Parathyroid adenoma (tissue), 2 donors: ENCODE measurements around the gene USH1G.

Source experiments
- H2AFZ ChIP-seq: fragments of 300-600 bp; sonication (generic); one replicate; pipeline ENCODE4 v1.7.0; 2017; ENCODE audit warnings: antibody characterized with exemption, mild to moderate bottlenecking
- H3K27ac ChIP-seq: fragments of 300-600 bp; sonication (generic); one replicate; pipeline ENCODE4 v1.7.0; 2017
- H3K27me3 ChIP-seq: fragments of 300-600 bp; sonication (generic); one replicate; pipeline ENCODE4 v1.7.0; 2017; ENCODE audit warnings: low read length; ENCODE audit not compliant: control insufficient read depth, insufficient read depth
- H3K36me3 ChIP-seq: fragments of 300-600 bp; sonication (generic); one replicate; pipeline ENCODE4 v1.7.0; 2017; ENCODE audit warnings: low read length; ENCODE audit not compliant: control insufficient read depth, insufficient read depth
- H3K4me1 ChIP-seq: fragments of 300-600 bp; sonication (generic); one replicate; pipeline ENCODE4 v1.7.0; 2017; ENCODE audit warnings: control low read depth
- H3K4me2 ChIP-seq: fragments of 300-600 bp; sonication (generic); one replicate; pipeline ENCODE4 v1.7.0; 2017; ENCODE audit warnings: low read length
- H3K4me3 ChIP-seq: fragments of 300-600 bp; sonication (generic); one replicate; pipeline ENCODE4 v1.7.0; 2017; ENCODE audit warnings: low read depth, low read length
- H3K79me2 ChIP-seq: fragments of 300-600 bp; sonication (generic); one replicate; pipeline ENCODE4 v1.7.0; 2017; ENCODE audit warnings: control low read depth
- H3K9ac ChIP-seq: fragments of 300-600 bp; sonication (generic); one replicate; pipeline ENCODE4 v1.7.0; 2017; ENCODE audit warnings: mild to moderate bottlenecking
- H3K9me3 ChIP-seq: fragments of 300-600 bp; sonication (generic); one replicate; pipeline ENCODE4 v1.7.0; 2017; ENCODE audit warnings: low read length; ENCODE audit not compliant: control insufficient read depth
- CTCF ChIP-seq: fragments of 300-600 bp; sonication (generic); IDR thresholded peaks from one replicate; pipeline ENCODE4 v1.7.0; 2017; ENCODE audit warnings: antibody characterized with exemption, mild to moderate bottlenecking
- donor health status: primary hyperparathyroidism.

USH1G gene

GRCh38 chr17:74882517-74883240 lies 40.4 kb downstream of the USH1G start:
- no peak for TF ChIP-seq CTCF
- H3K4me3 ChIP-seq: no peak overlapping the region
- H3K27ac ChIP-seq: no peak overlapping the region

GRCh38 chr17:74881073-74881472 lies 42.0 kb downstream of the USH1G start:
- H2AFZ ChIP-seq: no peak overlapping the region
- H3K9me3 ChIP-seq: no peaks in the 10 kb centered on the region
- H3K36me3 ChIP-seq: no peaks in the 10 kb centered on the region
- TF ChIP-seq CTCF: no peak
- no peaks in the 10 kb centered on the region for H3K27me3 ChIP-seq
- no peak overlapping the region for H3K9ac ChIP-seq
- H3K4me3 ChIP-seq: no peak overlapping the region
- H3K4me1 ChIP-seq: peaks cover 11% of the 10 kb centered on the region
- no peak overlapping the region for H3K27ac ChIP-seq
- no peak overlapping the region for H3K4me2 ChIP-seq
- H3K79me2 ChIP-seq: no peaks in the 10 kb centered on the region

More at GRCh38 chr17:74882517-74883240, 40.4 kb downstream of the USH1G start:
- H3K36me3 ChIP-seq: no peaks in the 10 kb centered on the region
- no peak overlapping the region for H3K4me2 ChIP-seq
- peaks cover 7% of the 10 kb centered on the region for H3K4me1 ChIP-seq
- H3K9ac ChIP-seq: no peak overlapping the region
- no peaks in the 10 kb centered on the region for H3K79me2 ChIP-seq
- no peaks in the 10 kb centered on the region for H3K27me3 ChIP-seq
- H3K9me3 ChIP-seq: no peaks in the 10 kb centered on the region
- H2AFZ ChIP-seq: no peak overlapping the region

- no peak overlapping the region for H3K4me2 ChIP-seq
- H3K27me3 ChIP-seq: no peaks in the 10 kb centered on the region
- H3K79me2 ChIP-seq: no peaks in the 10 kb centered on the region
- no peaks in the 10 kb centered on the region for H3K36me3 ChIP-seq
- H3K27ac ChIP-seq: no peak overlapping the region
- no peak overlapping the region for H2AFZ ChIP-seq
- no peak overlapping the region for H3K4me3 ChIP-seq
- no peaks in the 10 kb centered on the region for H3K9me3 ChIP-seq
- H3K9ac ChIP-seq: no peak overlapping the region
- H3K4me1 ChIP-seq: peaks cover 11% of the 10 kb centered on the region
- TF ChIP-seq CTCF: no peak
These were observed 43.7 kb downstream of the USH1G start for GRCh38 chr17:74879308-74879707.

- H2AFZ ChIP-seq: peak overlapping the region; percentile 85
- H3K4me2 ChIP-seq: no peak overlapping the region
- H3K27ac ChIP-seq: no peak overlapping the region
- no peak overlapping the region for H3K4me3 ChIP-seq
- H3K79me2 ChIP-seq: no peaks in the 10 kb centered on the region
- peaks cover 15% of the 10 kb centered on the region for H3K4me1 ChIP-seq
- TF ChIP-seq CTCF: no peak
- H3K9ac ChIP-seq: no peak overlapping the region
- no peaks in the 10 kb centered on the region for H3K27me3 ChIP-seq
- H3K36me3 ChIP-seq: no peaks in the 10 kb centered on the region
- no peaks in the 10 kb centered on the region for H3K9me3 ChIP-seq
These were observed 44.4 kb downstream of the USH1G start for GRCh38 chr17:74878658-74879057.
